ENCODE measurements around the gene LPAR3. TPM values are rescaled to one million over a fixed set of nuclear protein-coding genes. Genes with fewer than 3 reads are reported as not detected.

Gene LPAR3
- total RNA-seq, 1 donor from 2014 or later: 14.0 TPM

- TF ChIP-seq CTCF (IDR thresholded peaks at IDR 0.05; ENCODE audit: partially characterized antibody, unreplicated experiment): no peak
- no peaks in the 10 kb centered on the region for H3K9me3 Mint-ChIP-seq (ENCODE audit: unreplicated experiment)
- H3K4me3 Mint-ChIP-seq (ENCODE audit: unreplicated experiment): no peak overlapping the region
- no peak overlapping the region for H3K27ac Mint-ChIP-seq (ENCODE audit: unreplicated experiment)
- no peaks in the 10 kb centered on the region for H3K4me1 Mint-ChIP-seq (ENCODE audit: low read depth, unreplicated experiment)
- DNase-seq: no peak
- H3K27me3 Mint-ChIP-seq (ENCODE audit: unreplicated experiment): no peaks in the 10 kb centered on the region
- no peaks in the 10 kb centered on the region for H3K36me3 Mint-ChIP-seq (ENCODE audit: unreplicated experiment)
Observed at GRCh38 chr1:84846387-84846786, 46.6 kb downstream of the LPAR3 start.

- H3K9me3 Mint-ChIP-seq (ENCODE audit: unreplicated experiment): no peaks in the 10 kb centered on the region
- no peak overlapping the region for H3K4me3 Mint-ChIP-seq (ENCODE audit: unreplicated experiment)
- no peaks in the 10 kb centered on the region for H3K4me1 Mint-ChIP-seq (ENCODE audit: low read depth, unreplicated experiment)
- TF ChIP-seq CTCF (IDR thresholded peaks at IDR 0.05; ENCODE audit: partially characterized antibody, unreplicated experiment): no peak
- no peak for DNase-seq
- no peaks in the 10 kb centered on the region for H3K27me3 Mint-ChIP-seq (ENCODE audit: unreplicated experiment)
- H3K27ac Mint-ChIP-seq (ENCODE audit: unreplicated experiment): no peak overlapping the region
- H3K36me3 Mint-ChIP-seq (ENCODE audit: unreplicated experiment): no peaks in the 10 kb centered on the region
Observed at GRCh38 chr1:84845357-84845756, 47.6 kb downstream of the LPAR3 start.

GRCh38 chr1:84844094-84844493, 48.9 kb downstream of the LPAR3 start:
- no peaks in the 10 kb centered on the region for H3K36me3 Mint-ChIP-seq (ENCODE audit: unreplicated experiment)
- H3K4me3 Mint-ChIP-seq (ENCODE audit: unreplicated experiment): no peak overlapping the region
- TF ChIP-seq CTCF (IDR thresholded peaks at IDR 0.05; ENCODE audit: partially characterized antibody, unreplicated experiment): no peak
- H3K4me1 Mint-ChIP-seq (ENCODE audit: low read depth, unreplicated experiment): no peaks in the 10 kb centered on the region
- H3K9me3 Mint-ChIP-seq (ENCODE audit: unreplicated experiment): no peaks in the 10 kb centered on the region
- H3K27me3 Mint-ChIP-seq (ENCODE audit: unreplicated experiment): no peaks in the 10 kb centered on the region
- no peak for DNase-seq
- no peak overlapping the region for H3K27ac Mint-ChIP-seq (ENCODE audit: unreplicated experiment)

- TF ChIP-seq CTCF (IDR thresholded peaks at IDR 0.05; ENCODE audit: partially characterized antibody, unreplicated experiment): no peak
- no peak for DNase-seq
- Mint-ChIP-seq H3K27ac (ENCODE audit: unreplicated experiment) (no peak overlapping the region), H3K4me3 (ENCODE audit: unreplicated experiment) (no peak overlapping the region), H3K4me1 (ENCODE audit: low read depth, unreplicated experiment) (no peaks in the 10 kb centered on the region), H3K27me3 (ENCODE audit: unreplicated experiment) (no peaks in the 10 kb centered on the region), H3K36me3 (ENCODE audit: unreplicated experiment) (no peaks in the 10 kb centered on the region), H3K9me3 (ENCODE audit: unreplicated experiment) (no peaks in the 10 kb centered on the region)
Observed at GRCh38 chr1:84842748-84843231, 50.2 kb downstream of the LPAR3 start.

- Mint-ChIP-seq H3K27me3 (ENCODE audit: unreplicated experiment) (no peaks in the 10 kb centered on the region), H3K4me1 (ENCODE audit: low read depth, unreplicated experiment) (no peaks in the 10 kb centered on the region), H3K4me3 (ENCODE audit: unreplicated experiment) (no peak overlapping the region), H3K9me3 (ENCODE audit: unreplicated experiment) (no peaks in the 10 kb centered on the region), H3K36me3 (ENCODE audit: unreplicated experiment) (no peaks in the 10 kb centered on the region), H3K27ac (ENCODE audit: unreplicated experiment) (no peak overlapping the region)
- no peak for DNase-seq
- TF ChIP-seq CTCF (IDR thresholded peaks at IDR 0.05; ENCODE audit: partially characterized antibody, unreplicated experiment): no peak
Observed at GRCh38 chr1:84841971-84842370, 51.0 kb downstream of the LPAR3 start.

All from glutamatergic neuron (in vitro differentiated cells).